NCI-H82 treated with DMSO at 0.1 percent for 48 hours (cell line): ENCODE measurements around the gene RTN4IP1.
"Not testable (repeated sequence)": the region's sequence is repeated elsewhere in the genome, so short reads cannot be mapped to it uniquely, and the experiment has no call there.

Experiments used
- DNase-seq: peaks from one replicate; lab custom pipeline; 2025; ENCODE audit not compliant: unreplicated experiment; lab: John Stamatoyannopoulos, UW

Gene RTN4IP1

GRCh38 chr6:106628658-106629102 is 618 bp downstream of the RTN4IP1 start:
- DNase-seq = no peak

- DNase-seq = not testable (repeated sequence)
Measured at GRCh38 chr6:106627760-106628159, 1.5 kb downstream of the RTN4IP1 start.

DNA sequence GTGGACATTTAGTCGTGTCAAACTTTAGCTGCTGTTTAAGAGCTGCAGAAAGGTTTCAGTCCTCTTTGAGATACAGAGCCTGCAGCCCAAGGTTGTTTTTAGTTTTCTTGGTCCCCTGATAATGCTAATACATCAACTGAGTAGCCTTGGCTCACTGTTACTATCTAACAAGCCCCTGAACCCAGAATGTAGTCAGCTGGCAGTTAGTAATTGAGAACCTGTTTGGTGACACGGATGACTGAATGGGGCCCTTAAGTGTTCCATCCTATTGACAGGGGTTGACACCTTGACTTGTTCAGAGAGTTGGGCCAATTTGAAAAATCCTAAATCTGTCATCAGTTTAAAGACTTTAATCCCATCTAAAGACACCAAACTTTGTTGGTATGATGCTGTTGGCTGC is 2.8 kb downstream of the RTN4IP1 start:
- no peak for DNase-seq

DNA sequence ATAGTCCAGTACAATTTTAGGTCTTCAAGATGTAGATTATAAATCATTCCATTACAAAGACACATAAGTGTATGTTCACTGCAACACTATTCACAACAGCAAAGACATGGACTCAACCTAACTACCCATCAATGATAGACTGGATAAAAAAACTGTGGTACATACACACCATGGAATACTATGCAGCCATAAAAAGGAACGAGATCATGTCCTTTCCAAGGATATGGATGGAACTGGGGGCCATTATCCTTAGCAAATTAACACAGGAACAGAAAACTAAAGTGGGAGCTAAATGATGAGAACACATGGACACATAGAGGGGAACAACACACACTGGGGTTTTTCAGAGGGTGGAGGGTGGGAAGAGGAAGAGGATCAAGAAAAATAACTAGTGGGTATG is 6.3 kb downstream of the RTN4IP1 start:
- no peak for DNase-seq

- no peak for DNase-seq
Measured at GRCh38 chr6:106622412-106622811, 6.9 kb downstream of the RTN4IP1 start.

GRCh38 chr6:106620931-106621672 is 8.2 kb downstream of the RTN4IP1 start:
- DNase-seq = no peak

DNA sequence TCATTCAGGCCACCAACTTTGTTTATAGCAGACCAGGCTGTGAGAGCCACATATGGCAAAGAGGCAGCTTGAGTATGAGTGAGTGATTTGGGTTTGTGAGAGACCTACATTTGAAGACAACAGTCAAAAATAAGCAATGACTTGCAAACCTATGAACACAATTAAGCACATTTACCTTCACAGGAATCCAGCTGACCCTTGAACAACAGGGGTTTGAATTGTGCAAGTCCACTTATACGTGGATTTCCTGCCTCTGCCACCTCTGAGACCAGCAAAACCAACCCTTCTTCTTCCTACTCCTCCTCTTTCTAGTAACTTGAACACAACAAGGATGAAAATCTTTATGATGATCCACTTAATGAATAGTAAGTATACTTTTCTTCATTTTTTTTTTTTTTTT is 10.1 kb downstream of the RTN4IP1 start:
- DNase-seq = no peak

GRCh38 chr6:106618324-106618723 is 11.0 kb downstream of the RTN4IP1 start:
- DNase-seq = no peak

GRCh38 chr6:106617857-106618256 is 11.4 kb downstream of the RTN4IP1 start:
- DNase-seq = no peak

DNA sequence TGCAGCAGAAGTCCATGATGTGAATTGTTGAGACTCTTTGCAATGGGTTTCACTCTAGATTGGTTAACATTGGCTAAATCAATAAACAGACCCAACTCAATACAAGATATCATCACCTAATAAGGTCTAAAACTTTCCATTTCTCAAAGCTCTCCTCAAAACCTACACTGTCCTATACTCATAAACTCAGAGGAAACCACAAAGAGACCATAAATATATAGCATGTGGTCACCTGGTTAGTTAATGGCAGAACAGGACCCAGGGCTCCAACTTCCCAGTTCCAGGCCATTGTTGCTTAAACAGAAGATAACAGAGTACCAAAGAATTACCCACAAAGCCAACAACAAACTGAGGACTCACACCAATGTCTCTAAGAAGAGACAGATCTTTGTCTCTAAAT is 12.0 kb downstream of the RTN4IP1 start:
- DNase-seq = no peak

DNA sequence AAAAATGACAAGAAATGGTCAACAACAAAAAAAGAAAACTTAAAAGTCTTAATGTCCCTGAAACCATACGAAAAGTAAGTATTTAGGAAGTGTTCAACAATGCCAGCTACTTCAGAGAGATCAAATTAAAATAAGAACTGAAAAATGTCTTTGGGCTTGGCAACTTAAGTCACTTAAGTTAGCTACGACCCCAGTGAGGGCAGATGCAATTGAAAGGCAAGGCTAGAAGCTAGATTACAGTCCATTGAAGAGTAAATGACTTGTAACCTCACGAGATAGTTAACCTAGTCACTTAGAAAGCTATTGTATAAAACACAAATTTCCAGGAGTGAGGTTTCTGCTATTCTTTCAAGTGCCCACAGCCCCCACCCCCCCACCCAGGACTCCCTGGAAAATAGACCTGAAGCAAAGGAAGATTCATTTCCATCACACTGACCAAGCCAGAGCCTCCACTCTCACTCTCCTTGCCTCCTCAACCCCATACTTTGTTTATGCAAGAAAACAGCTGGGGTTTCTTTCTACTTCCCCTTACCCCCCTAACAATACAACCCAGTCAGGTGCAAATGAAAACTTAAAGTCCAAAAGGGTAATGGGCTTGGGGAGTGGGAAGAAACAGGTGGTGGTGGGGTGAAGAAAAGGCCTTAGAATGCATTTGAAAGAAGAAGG is 14.6 kb downstream of the RTN4IP1 start:
- no peak for DNase-seq

DNA sequence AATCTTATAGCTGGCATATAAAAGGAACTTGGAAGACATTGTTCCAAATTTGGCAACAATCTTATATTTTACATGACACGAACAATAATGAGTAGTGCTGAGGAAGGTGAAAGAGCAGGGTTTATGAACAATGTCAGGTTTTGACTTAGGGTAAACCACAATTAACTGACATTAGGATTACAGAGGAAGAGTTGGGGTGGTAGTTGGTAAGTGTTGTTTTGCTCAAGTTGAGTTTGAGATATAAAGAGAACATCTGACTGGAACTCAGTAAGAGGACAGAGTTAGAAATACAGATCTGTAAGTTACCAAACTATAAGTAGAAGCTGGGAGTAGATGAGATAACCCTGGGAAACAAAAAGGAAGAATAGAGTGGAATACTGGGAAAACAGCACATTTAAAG is 15.1 kb downstream of the RTN4IP1 start:
- DNase-seq = no peak

GRCh38 chr6:106613590-106613989 is 15.7 kb downstream of the RTN4IP1 start:
- DNase-seq = no peak

DNA sequence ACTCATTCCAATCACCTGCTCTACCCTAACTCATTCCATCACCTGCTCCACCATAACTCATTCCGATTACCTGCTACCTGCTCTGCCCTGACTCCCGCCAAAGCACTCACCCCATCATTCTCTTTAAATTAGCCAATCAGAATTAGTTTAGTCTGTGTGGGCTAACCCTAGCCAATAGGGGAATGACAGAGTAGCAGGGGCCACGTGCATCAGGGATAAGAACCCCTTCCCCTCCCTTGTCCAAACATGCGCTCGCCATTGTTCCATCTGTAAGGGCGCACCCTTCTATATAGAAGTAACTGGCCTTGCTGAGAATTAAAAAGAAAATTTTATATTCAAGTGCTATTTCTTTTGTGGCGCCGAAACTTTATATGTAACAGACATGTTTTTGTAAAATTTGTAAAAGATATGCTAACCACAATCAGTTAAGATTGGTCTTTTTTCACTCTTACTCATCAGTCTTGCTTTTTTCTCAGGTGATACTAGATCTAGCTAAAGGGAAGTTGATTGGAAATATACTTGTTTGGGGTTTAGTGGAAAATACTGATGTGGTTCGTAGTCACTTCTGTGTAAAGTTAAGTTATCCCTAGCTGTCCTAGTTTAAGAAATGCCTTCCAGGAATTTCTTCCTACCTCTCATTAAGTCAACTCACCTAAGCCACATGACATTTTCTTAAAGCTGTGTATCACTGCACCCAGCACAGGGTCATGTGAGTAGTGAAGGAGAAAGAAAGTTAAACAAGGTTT is 16.5 kb downstream of the RTN4IP1 start:
- no peak for DNase-seq

- DNase-seq = no peak
Measured at GRCh38 chr6:106611030-106611429, 18.3 kb downstream of the RTN4IP1 start.

GRCh38 chr6:106609699-106610098 is 19.6 kb downstream of the RTN4IP1 start:
- no peak for DNase-seq

- peak; percentile 18 for DNase-seq
Measured at GRCh38 chr6:106608080-106608668, 21.1 kb downstream of the RTN4IP1 start.

DNA sequence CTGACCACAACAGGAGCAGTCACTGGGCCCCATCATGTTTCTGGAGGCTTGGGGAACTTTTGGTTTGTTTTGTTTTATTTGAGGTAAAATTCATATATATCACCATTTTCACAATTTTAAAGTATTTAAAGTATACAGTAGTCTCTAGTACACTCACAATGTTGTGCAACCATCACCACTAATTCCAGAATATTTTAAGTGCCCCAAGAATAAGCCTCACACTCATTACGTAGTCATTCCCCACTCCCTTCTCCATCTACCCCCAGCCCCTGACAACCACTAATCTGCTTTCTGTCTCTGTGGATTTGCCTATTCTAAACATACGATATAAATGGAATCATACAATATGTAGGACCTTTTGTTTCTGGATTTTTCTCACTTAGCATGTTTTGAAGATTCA is 29.0 kb downstream of the RTN4IP1 start:
- no peak for DNase-seq

- DNase-seq = no peak
Measured at GRCh38 chr6:106599440-106599839, 29.9 kb downstream of the RTN4IP1 start.

DNA sequence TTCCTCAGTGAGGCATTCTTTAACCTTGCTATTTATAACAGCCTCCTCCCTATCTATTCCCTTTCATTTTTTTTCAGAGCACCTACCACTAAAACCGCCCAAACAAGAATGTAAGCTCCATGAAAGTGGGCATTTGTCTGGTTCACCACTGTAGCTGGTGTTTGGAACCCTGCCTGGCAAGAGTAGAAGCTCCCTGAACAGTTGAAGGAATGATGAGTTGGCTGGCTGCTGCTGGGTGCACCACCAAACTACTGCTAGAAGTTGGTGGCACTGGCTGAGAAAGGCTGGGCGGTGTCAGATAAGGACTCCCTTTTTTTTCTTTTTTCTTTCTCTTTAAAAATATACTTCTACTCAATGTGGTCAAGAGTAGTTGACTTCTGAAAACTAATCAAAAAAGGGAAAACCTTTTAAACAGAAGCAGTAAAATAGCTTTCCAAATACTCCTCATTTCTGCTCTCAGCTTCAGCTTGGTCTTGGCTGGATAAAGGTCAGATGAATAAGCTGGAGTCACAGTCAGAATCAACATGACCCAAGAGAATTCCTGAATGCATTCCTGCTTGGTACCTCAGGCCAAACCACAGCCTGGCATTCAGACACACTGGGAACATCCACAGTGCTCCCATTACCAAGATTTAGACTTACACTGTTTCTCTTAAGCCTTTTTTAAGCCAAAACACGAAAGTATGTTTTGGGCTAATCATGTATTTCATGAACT is 38.0 kb downstream of the RTN4IP1 start:
- DNase-seq = no peak

- not testable (repeated sequence) for DNase-seq
Measured at GRCh38 chr6:106588937-106589336, 40.4 kb downstream of the RTN4IP1 start.
